PC-3 (cell line): ENCODE results near the gene CEP104. TPM values are rescaled to one million over a fixed set of nuclear protein-coding genes. Genes with fewer than 3 reads are reported as not detected.

Source experiments
- ATAC-seq: fragments of 200-7000 bp; cut with Tn5 transposase; 2 replicates; pipeline ENCODE4 v1.9.1; 2020; ENCODE audit warnings: mild to moderate bottlenecking, moderate library complexity
- BruUV-seq: library from RNA; stranded (reverse); fragments of 400-500 nt; replicated peaks from 2 replicates; lab custom pipeline; 2021; lab: Mats Ljungman, UMichigan
- CTCF ChIA-PET: fragments of 300-600 bp; sonication (Branson Sonifier 250); formaldehyde crosslinking; loops from one replicate; lab custom pipeline; 2022; ENCODE audit warnings: antibody characterized with exemption; lab: Charles Lee
- POLR2A ChIA-PET: fragments of 300-600 bp; sonication (Branson Sonifier 250); formaldehyde crosslinking; loops from one replicate; lab custom pipeline; 2022; ENCODE audit warnings: antibody characterized with exemption; ENCODE audit not compliant: unreplicated experiment; lab: Charles Lee
- DNase-seq: peaks from one replicate; pipeline ENCODE4 v3.0.0-alpha.2; 2015
- H2AFZ ChIP-seq: fragments of 300-600 bp; sonication (generic); 2 replicates; pipeline ENCODE4 v1.6.0; 2016; ENCODE audit warnings: antibody characterized with exemption, low read length
- H3F3A ChIP-seq: fragments of 300-600 bp; sonication (generic); one replicate; pipeline ENCODE4 v1.6.0; 2017; ENCODE audit warnings: antibody characterized with exemption, low read length, control low read depth, mild to moderate bottlenecking; ENCODE audit not compliant: unreplicated experiment
- H3K27ac ChIP-seq: fragments of 300-600 bp; sonication (generic); 2 replicates; pipeline ENCODE4 v1.5.1; 2016; ENCODE audit warnings: mild to moderate bottlenecking, low read length
- H3K27me3 ChIP-seq: fragments of 300-600 bp; sonication (generic); 2 replicates; pipeline ENCODE4 v1.6.1; 2016; ENCODE audit warnings: low read length, mixed read lengths
- H3K36me3 ChIP-seq: fragments of 300-600 bp; sonication (generic); 2 replicates; pipeline ENCODE4 v1.6.1; 2016; ENCODE audit warnings: low read depth, mixed run types, low read length, mixed read lengths
- H3K4me1 ChIP-seq: fragments of 300-600 bp; sonication (generic); 2 replicates; pipeline ENCODE4 v1.5.1; 2016; ENCODE audit warnings: low read length; ENCODE audit not compliant: insufficient read depth
- H3K4me2 ChIP-seq: fragments of 300-600 bp; sonication (generic); 2 replicates; pipeline ENCODE4 v1.6.0; 2016; ENCODE audit warnings: low read length
- H3K4me3 ChIP-seq: fragments of 300-600 bp; sonication (generic); 2 replicates; pipeline ENCODE4 v1.5.1; 2016; ENCODE audit warnings: mild to moderate bottlenecking, low read length, mixed read lengths
- H3K79me2 ChIP-seq: fragments of 300-600 bp; sonication (generic); 2 replicates; pipeline ENCODE4 v1.6.1; 2017; ENCODE audit warnings: low read length, mixed read lengths
- H3K9ac ChIP-seq: fragments of 300-600 bp; sonication (generic); 2 replicates; pipeline ENCODE4 v1.6.0; 2016; ENCODE audit warnings: mild to moderate bottlenecking, low read length
- H3K9me2 ChIP-seq: fragments of 300-600 bp; sonication (generic); replicated peaks from 2 replicates; pipeline ENCODE4 v1.6.1; 2016; ENCODE audit warnings: mixed run types, low read length, mixed read lengths
- H3K9me3 ChIP-seq: fragments of 300-600 bp; sonication (generic); 2 replicates; pipeline ENCODE4 v1.6.1; 2016; ENCODE audit warnings: low read length, mixed read lengths
- H4K20me1 ChIP-seq: fragments of 300-600 bp; sonication (generic); 2 replicates; pipeline ENCODE4 v1.6.1; 2016; ENCODE audit warnings: low read length, mixed read lengths
- EZH2 ChIP-seq: fragments of 300-600 bp; sonication (generic); IDR thresholded peaks from one replicate; pipeline ENCODE4 v1.6.1; 2017; ENCODE audit warnings: antibody characterized with exemption, mild to moderate bottlenecking, low read length; ENCODE audit not compliant: unreplicated experiment
- EZH2phosphoT487 ChIP-seq: fragments of 300-600 bp; sonication (generic); IDR thresholded peaks from 2 replicates; pipeline ENCODE4 v1.6.1; 2018; ENCODE audit warnings: mild to moderate bottlenecking, antibody characterized with exemption, low read length, borderline replicate concordance
- intact Hi-C: fragments of 100-400 bp; cut with micrococcal nuclease; formaldehyde crosslinking; loops from 2 replicates; pipeline ENCODE4 v1.9.0; 2023
- total RNA-seq: library from RNA; depleted of rRNA; stranded (reverse); fragments of >200 nt; gene quantifications from 2 replicates; pipeline ENCODE4 v1.2.3, GENCODE V29; 2014
- TF ChIP-seq, protein P1 (sequence below): fragments of 300-600 bp; sonication (generic); conservative IDR thresholded peaks from 2 replicates; pipeline ENCODE4 v1.5.1; 2017; ENCODE audit warnings: antibody characterized with exemption, low read depth, mild to moderate bottlenecking, low read length

CEP104 gene
- total RNA-seq, 1 experiment from 2014 or later: 64.1 TPM

DNA sequence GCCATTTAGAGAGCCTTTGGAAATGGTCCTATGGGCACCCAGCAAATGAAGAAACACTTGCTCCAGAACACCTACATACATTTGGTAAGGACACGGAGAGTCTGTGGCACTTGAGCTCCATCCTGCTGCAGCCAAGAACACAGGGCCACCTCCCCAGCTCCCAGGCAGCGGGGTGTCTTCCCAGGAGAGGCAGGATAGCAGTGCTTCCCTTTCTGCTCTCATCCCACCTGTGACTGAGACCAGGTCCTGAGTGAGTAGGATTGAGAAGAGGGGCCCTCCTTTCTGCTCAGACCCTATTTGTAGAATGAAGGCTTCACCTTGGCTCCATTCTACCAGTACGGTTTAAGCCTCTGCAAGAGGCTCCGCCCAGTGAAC is 38.9 kb upstream of the CEP104 start:
- Histone ChIP-seq H3K9me2 (no peaks in the 10 kb centered on the region), H3K27ac (no peak overlapping the region), H2AFZ (no peak overlapping the region), H3K9me3 (no peaks in the 10 kb centered on the region), H3K36me3 (peaks cover 21% of the 10 kb centered on the region), H3K79me2 (peaks cover 82% of the 10 kb centered on the region), H3K4me3 (no peak overlapping the region), H3K4me2 (no peak overlapping the region), H3F3A (no peaks in the 10 kb centered on the region), H4K20me1 (peaks cover 52% of the 10 kb centered on the region), H3K9ac (no peak overlapping the region), H3K4me1 (peaks cover 10% of the 10 kb centered on the region), H3K27me3 (no peaks in the 10 kb centered on the region)
- intact Hi-C loops: no loop called here
- TF ChIP-seq EZH2: no peak
- no peak for TF ChIP-seq EZH2phosphoT487
- TF ChIP-seq, protein P1, sequence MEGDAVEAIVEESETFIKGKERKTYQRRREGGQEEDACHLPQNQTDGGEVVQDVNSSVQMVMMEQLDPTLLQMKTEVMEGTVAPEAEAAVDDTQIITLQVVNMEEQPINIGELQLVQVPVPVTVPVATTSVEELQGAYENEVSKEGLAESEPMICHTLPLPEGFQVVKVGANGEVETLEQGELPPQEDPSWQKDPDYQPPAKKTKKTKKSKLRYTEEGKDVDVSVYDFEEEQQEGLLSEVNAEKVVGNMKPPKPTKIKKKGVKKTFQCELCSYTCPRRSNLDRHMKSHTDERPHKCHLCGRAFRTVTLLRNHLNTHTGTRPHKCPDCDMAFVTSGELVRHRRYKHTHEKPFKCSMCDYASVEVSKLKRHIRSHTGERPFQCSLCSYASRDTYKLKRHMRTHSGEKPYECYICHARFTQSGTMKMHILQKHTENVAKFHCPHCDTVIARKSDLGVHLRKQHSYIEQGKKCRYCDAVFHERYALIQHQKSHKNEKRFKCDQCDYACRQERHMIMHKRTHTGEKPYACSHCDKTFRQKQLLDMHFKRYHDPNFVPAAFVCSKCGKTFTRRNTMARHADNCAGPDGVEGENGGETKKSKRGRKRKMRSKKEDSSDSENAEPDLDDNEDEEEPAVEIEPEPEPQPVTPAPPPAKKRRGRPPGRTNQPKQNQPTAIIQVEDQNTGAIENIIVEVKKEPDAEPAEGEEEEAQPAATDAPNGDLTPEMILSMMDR: no peak
- ChIA-PET POLR2A (no interaction called here), CTCF (no interaction called here)
- no TSS peak for BruUV-seq
- DNase-seq (no peak), ATAC-seq (no peak)

DNA sequence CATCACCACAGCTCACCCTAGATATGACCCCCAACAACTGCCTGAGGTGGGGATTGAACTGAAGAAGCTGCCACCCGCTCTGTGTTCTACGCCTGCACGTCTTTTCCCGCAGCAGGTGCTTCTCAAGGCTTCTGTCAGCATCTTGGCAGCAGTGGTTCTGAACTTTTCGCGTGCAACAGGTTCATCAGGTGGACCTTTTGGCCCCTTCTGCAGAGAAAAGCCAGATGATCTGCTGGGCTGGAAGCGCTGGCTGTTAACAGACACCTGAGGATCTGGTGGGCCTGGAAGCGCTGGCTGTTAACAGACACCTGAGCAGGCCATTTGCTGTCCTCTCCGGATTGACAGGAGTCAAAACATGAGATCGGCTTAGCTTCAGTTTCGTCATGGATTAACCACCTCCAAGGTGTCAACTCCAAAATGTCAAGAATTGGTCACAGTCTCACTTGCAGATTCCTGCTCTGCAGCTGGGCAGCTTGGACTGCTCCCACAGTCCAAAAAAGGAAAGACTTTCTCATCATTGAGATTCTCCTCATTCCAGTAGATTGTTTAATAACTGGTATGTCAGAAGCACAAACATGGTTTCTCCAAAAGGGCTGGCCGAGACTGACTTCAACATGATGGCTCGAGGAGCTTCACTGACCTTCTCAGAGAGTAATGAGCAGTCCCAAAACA is 38.4 kb upstream of the CEP104 start:
- Histone ChIP-seq H3F3A (no peaks in the 10 kb centered on the region), H3K4me3 (no peak overlapping the region), H3K4me2 (no peak overlapping the region), H3K27ac (no peak overlapping the region), H3K9me2 (no peaks in the 10 kb centered on the region), H4K20me1 (peaks cover 52% of the 10 kb centered on the region), H3K9ac (no peak overlapping the region), H2AFZ (no peak overlapping the region), H3K79me2 (peaks cover 82% of the 10 kb centered on the region), H3K36me3 (peaks cover 26% of the 10 kb centered on the region), H3K9me3 (no peaks in the 10 kb centered on the region), H3K4me1 (peaks cover 10% of the 10 kb centered on the region), H3K27me3 (no peaks in the 10 kb centered on the region)
- ChIA-PET POLR2A (no interaction called here), CTCF (no interaction called here)
- no TSS peak for BruUV-seq
- TF ChIP-seq EZH2 (no peak), EZH2phosphoT487 (no peak)
- TF ChIP-seq, protein P1: no peak
- intact Hi-C loops: no loop called here
- ATAC-seq (no peak), DNase-seq (no peak)

DNA sequence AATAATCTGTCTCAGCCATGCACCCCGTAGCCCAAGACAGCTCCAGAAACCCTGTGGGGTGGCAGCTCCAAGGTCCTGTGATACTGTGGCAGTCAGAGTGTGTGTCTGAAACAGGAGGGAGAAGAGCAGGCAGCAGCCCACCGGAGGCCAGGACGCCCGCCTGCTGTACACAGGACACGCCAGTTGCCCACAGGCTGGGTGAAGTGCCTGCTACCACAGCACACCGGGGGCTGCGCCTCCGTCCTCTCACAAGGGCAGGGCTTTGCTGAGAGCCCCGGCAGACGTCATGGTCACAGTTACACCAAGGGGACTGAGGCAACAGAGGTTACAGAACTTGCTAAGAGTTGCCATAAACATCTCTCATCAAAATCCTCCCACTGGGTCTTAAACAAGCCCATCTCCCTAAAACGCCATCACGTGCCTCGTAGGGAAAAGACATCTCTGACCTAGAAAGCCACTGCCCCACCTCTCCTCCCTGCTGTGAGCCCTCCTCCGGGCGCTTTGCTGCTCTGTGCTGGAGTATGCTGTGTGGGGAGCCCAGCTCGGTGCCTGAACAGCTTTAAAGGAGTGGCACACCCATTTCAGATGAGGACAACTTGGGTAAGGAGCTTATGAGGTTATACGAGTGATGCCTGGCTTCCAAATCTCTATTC is 37.7 kb upstream of the CEP104 start:
- Histone ChIP-seq H3K4me1 (peaks cover 10% of the 10 kb centered on the region), H3F3A (no peaks in the 10 kb centered on the region), H3K27me3 (no peaks in the 10 kb centered on the region), H4K20me1 (peaks cover 52% of the 10 kb centered on the region), H3K36me3 (peaks cover 32% of the 10 kb centered on the region), H2AFZ (no peak overlapping the region), H3K9me2 (no peaks in the 10 kb centered on the region), H3K4me3 (no peak overlapping the region), H3K79me2 (peaks cover 79% of the 10 kb centered on the region), H3K9ac (no peak overlapping the region), H3K27ac (no peak overlapping the region), H3K9me3 (no peaks in the 10 kb centered on the region), H3K4me2 (no peak overlapping the region)
- no peak for DNase-seq
- no TSS peak for BruUV-seq
- CTCF ChIA-PET: no interaction called here
- POLR2A ChIA-PET: no interaction called here
- TF ChIP-seq EZH2 (no peak), EZH2phosphoT487 (no peak)
- TF ChIP-seq, protein P1: no peak
- intact Hi-C loops: no loop called here
- no peak for ATAC-seq
